Measurements from ENCODE around the gene PRSS8.

The PRSS8 gene

DNA sequence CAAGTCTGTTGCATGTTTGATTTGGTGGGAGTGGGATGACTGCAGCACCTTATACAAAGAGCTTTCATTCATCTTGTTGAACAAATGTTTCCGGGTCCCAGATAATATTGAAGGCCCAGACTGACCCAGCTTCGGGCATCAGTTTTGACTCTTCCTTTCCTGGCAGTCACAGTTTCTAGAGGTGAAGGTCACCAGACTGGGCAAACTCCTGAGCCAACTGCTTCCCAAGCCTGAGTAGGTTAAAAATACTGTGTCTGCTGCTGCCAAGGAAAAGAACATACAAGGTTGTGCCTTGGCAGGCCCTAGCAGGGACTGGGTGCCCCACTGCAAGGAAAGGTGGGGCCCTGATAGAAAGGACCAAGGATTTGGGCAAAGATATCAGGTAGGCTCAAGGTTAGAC, 22.8 kb downstream of the PRSS8 start:
- no peak for TF ChIP-seq FOXP2 (optimal IDR thresholded peaks at IDR 0.05; ENCODE audit: borderline replicate concordance, extremely low read depth, extremely low read length, insufficient read depth)
- TF ChIP-seq SIN3A (IDR thresholded peaks at IDR 0.05; ENCODE audit: borderline replicate concordance, insufficient read depth, low read length), result no peak
- TF ChIP-seq TAF1 (IDR thresholded peaks at IDR 0.05; ENCODE audit: borderline replicate concordance, insufficient read depth, low read length), result no peak
- TF ChIP-seq, protein P1, sequence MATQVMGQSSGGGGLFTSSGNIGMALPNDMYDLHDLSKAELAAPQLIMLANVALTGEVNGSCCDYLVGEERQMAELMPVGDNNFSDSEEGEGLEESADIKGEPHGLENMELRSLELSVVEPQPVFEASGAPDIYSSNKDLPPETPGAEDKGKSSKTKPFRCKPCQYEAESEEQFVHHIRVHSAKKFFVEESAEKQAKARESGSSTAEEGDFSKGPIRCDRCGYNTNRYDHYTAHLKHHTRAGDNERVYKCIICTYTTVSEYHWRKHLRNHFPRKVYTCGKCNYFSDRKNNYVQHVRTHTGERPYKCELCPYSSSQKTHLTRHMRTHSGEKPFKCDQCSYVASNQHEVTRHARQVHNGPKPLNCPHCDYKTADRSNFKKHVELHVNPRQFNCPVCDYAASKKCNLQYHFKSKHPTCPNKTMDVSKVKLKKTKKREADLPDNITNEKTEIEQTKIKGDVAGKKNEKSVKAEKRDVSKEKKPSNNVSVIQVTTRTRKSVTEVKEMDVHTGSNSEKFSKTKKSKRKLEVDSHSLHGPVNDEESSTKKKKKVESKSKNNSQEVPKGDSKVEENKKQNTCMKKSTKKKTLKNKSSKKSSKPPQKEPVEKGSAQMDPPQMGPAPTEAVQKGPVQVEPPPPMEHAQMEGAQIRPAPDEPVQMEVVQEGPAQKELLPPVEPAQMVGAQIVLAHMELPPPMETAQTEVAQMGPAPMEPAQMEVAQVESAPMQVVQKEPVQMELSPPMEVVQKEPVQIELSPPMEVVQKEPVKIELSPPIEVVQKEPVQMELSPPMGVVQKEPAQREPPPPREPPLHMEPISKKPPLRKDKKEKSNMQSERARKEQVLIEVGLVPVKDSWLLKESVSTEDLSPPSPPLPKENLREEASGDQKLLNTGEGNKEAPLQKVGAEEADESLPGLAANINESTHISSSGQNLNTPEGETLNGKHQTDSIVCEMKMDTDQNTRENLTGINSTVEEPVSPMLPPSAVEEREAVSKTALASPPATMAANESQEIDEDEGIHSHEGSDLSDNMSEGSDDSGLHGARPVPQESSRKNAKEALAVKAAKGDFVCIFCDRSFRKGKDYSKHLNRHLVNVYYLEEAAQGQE (IDR thresholded peaks at IDR 0.05; ENCODE audit: insufficient read depth in 1 of 2, low read depth in 2 of 2, low read length in 2 of 2), result no peak
- no peak for TF ChIP-seq POLR2AphosphoS5 (IDR thresholded peaks at IDR 0.05; ENCODE audit: low read depth, low read length)

DNA sequence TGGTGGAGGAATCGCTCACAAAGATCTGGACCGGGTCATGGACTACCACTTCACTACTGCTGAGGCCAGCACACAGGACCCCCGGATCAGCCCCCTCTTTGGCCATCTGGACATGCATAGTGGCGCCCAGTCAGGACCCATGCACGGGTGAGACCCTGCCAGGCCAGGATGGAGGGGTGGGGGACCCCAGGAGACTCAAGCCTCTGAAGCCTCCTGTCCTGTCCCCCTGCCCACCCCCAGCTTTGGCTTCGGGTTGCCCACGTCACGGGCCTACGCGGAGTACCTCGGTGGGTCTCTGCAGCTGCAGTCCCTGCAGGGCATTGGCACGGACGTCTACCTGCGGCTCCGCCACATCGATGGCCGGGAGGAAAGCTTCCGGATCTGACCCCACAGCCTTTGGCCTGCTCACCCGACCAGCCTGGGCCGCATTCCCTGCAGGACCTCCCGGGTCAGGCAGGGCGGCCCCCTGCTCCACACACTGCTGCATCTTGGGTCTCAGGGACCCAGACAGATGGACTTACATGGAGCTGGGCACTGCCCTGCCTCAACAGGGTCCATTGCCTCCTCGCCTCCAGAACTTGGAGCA, 23.6 kb downstream of the PRSS8 start:
- TF ChIP-seq TAF1 (IDR thresholded peaks at IDR 0.05; ENCODE audit: borderline replicate concordance, insufficient read depth, low read length) (no peak), FOXP2 (optimal IDR thresholded peaks at IDR 0.05; ENCODE audit: borderline replicate concordance, extremely low read depth, extremely low read length, insufficient read depth) (no peak), POLR2AphosphoS5 (IDR thresholded peaks at IDR 0.05; ENCODE audit: low read depth, low read length) (no peak), SIN3A (IDR thresholded peaks at IDR 0.05; ENCODE audit: borderline replicate concordance, insufficient read depth, low read length) (no peak)
- TF ChIP-seq, protein P1 (IDR thresholded peaks at IDR 0.05; ENCODE audit: insufficient read depth in 1 of 2, low read depth in 2 of 2, low read length in 2 of 2), result no peak

DNA sequence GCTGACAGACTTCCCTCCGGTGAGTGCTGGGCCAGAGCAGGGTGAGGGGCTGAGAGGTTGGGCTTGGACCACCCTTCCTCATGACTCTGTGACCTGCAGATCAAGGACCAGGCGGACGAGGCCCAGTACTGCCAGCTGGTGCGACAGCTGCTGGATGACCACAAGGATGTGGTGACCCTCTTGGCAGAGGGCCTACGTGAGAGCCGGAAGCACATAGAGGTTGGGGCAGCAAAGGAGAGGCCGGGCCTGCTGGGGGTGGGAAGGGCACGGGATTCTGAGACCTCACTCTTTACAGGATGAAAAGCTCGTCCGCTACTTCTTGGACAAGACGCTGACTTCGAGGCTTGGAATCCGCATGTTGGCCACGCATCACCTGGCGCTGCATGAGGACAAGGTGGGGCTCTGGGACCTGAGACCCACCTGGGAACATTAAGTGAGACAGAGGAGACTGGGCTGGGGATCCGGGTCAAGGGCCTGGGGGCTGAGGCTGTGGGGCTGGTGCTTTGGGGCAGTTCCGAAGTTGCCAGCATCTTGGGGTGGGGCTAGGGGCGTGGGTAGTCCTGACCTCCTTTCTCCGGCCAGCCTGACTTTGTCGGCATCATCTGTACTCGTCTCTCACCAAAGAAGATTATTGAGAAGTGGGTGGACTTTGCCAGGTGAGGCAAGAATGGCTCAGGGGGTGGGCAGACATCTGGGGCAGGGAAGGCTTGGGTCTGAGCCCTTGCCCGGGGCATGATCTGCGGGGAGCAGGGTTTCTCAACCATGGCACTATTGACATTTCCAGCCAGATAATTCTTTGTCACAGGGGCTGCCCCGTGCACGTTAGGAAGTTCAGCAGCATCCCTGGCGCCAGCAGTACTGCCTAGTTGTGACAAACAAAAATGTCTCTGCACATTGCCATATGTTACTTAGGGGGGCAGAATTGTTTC, 25.2 kb downstream of the PRSS8 start:
- TF ChIP-seq SIN3A (IDR thresholded peaks at IDR 0.05; ENCODE audit: borderline replicate concordance, insufficient read depth, low read length) (no peak), POLR2AphosphoS5 (IDR thresholded peaks at IDR 0.05; ENCODE audit: low read depth, low read length) (no peak), FOXP2 (optimal IDR thresholded peaks at IDR 0.05; ENCODE audit: borderline replicate concordance, extremely low read depth, extremely low read length, insufficient read depth) (no peak), TAF1 (IDR thresholded peaks at IDR 0.05; ENCODE audit: borderline replicate concordance, insufficient read depth, low read length) (no peak)
- TF ChIP-seq, protein P1 (IDR thresholded peaks at IDR 0.05; ENCODE audit: insufficient read depth in 1 of 2, low read depth in 2 of 2, low read length in 2 of 2), result no peak

DNA sequence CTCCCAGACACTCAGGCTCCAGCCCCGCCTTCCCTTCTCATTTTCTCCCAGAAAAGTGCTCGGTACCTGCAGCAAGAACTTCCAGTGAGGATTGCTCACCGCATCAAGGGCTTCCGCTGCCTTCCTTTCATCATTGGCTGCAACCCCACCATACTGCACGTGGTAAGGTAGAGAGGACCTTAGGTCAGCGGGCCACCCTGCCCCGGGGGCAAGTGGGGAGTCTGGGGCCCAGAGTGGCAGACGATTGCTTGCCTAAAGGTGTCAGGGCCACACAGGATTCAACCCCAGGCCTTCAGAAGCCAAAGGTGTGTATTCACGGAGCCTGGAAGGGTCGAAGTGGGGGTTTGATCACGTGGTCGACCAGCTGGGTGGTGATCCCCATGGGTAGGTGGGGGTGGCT, 25.9 kb downstream of the PRSS8 start:
- TF ChIP-seq FOXP2 (optimal IDR thresholded peaks at IDR 0.05; ENCODE audit: borderline replicate concordance, extremely low read depth, extremely low read length, insufficient read depth), result no peak
- TF ChIP-seq, protein P1 (IDR thresholded peaks at IDR 0.05; ENCODE audit: insufficient read depth in 1 of 2, low read depth in 2 of 2, low read length in 2 of 2), result no peak
- no peak for TF ChIP-seq TAF1 (IDR thresholded peaks at IDR 0.05; ENCODE audit: borderline replicate concordance, insufficient read depth, low read length)
- TF ChIP-seq SIN3A (IDR thresholded peaks at IDR 0.05; ENCODE audit: borderline replicate concordance, insufficient read depth, low read length), result no peak
- no peak for TF ChIP-seq POLR2AphosphoS5 (IDR thresholded peaks at IDR 0.05; ENCODE audit: low read depth, low read length)

Measured in PFSK-1 (cell line).